Measurements from ENCODE around the gene PCDHA9. TPM values are rescaled to one million over a fixed set of nuclear protein-coding genes. Genes with fewer than 3 reads are reported as not detected.

PCDHA9 gene
- total and polyA plus RNA-seq, 2 of the 4 experiments (the other 2 are of a cell fraction): under 0.01 TPM; not detected in 1

GRCh38 chr5:140857987-140858240 lies 9.7 kb downstream of the PCDHA9 start:
- no peak overlapping the region for H3K56ac ChIP-seq (ENCODE audit: extremely low read depth, insufficient read depth, low read length)
- intact Hi-C loops (cut with micrococcal nuclease): no loop called here
- no peaks in the 10 kb centered on the region for H3K79me1 ChIP-seq (ENCODE audit: low read depth in 1 of 2, low read length in 2 of 2)
- peaks cover 34% of the 10 kb centered on the region for H3K9me3 ChIP-seq (ENCODE audit: control insufficient read depth, insufficient read depth, low read length)
- H3K18ac ChIP-seq (ENCODE audit: low read depth, low read length): no peak overlapping the region
- ChIA-PET CTCF (no interaction called here), POLR2A (ENCODE audit: unreplicated experiment) (no interaction called here)
- TF ChIP-seq, protein P1, sequence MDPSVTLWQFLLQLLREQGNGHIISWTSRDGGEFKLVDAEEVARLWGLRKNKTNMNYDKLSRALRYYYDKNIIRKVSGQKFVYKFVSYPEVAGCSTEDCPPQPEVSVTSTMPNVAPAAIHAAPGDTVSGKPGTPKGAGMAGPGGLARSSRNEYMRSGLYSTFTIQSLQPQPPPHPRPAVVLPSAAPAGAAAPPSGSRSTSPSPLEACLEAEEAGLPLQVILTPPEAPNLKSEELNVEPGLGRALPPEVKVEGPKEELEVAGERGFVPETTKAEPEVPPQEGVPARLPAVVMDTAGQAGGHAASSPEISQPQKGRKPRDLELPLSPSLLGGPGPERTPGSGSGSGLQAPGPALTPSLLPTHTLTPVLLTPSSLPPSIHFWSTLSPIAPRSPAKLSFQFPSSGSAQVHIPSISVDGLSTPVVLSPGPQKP (IDR thresholded peaks at IDR 0.05; ENCODE audit: borderline replicate concordance, low read depth, low read length): no peak
- no peak for TF ChIP-seq CTCF (conservative IDR thresholded peaks at IDR 0.05; ENCODE audit: low read depth, low read length)
- no peak for TF ChIP-seq POLR2A (IDR thresholded peaks at IDR 0.05; ENCODE audit: low read depth, low read length)
- TF ChIP-seq MAFK (IDR thresholded peaks at IDR 0.05; ENCODE audit: low read depth, low read length): no peak
- TF ChIP-seq RAD21 (IDR thresholded peaks at IDR 0.05; ENCODE audit: low read length): no peak
- no peak for TF ChIP-seq MAZ (IDR thresholded peaks at IDR 0.05; ENCODE audit: borderline replicate concordance, low read depth, low read length)
- TF ChIP-seq, protein P2, sequence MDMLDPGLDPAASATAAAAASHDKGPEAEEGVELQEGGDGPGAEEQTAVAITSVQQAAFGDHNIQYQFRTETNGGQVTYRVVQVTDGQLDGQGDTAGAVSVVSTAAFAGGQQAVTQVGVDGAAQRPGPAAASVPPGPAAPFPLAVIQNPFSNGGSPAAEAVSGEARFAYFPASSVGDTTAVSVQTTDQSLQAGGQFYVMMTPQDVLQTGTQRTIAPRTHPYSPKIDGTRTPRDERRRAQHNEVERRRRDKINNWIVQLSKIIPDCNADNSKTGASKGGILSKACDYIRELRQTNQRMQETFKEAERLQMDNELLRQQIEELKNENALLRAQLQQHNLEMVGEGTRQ (IDR thresholded peaks at IDR 0.05; ENCODE audit: low read depth, low read length): no peak
- no peak for TF ChIP-seq RCOR1 (IDR thresholded peaks at IDR 0.05; ENCODE audit: insufficient replicate concordance, low read length)
- TF ChIP-seq BHLHE40 (IDR thresholded peaks at IDR 0.05; ENCODE audit: low read depth, low read length): no peak
- no peak for TF ChIP-seq FOS (IDR thresholded peaks at IDR 0.05; ENCODE audit: low read depth, low read length)
- no peak for TF ChIP-seq SMC3 (IDR thresholded peaks at IDR 0.05; ENCODE audit: low read depth, low read length)
- TF ChIP-seq CHD1 (IDR thresholded peaks at IDR 0.05; ENCODE audit: low read depth, low read length): no peak
- no peak for TF ChIP-seq MXI1 (IDR thresholded peaks at IDR 0.05; ENCODE audit: borderline replicate concordance, low read depth, low read length)
- TF ChIP-seq CEBPB (IDR thresholded peaks at IDR 0.05; ENCODE audit: low read depth, low read length): no peak
- no peak for TF ChIP-seq RFX5 (IDR thresholded peaks at IDR 0.05; ENCODE audit: low read depth, low read length)
- no peak for TF ChIP-seq NFE2L2 (IDR thresholded peaks at IDR 0.05; ENCODE audit: low read depth, low read length)
- no peak overlapping the region for H3K4ac ChIP-seq (ENCODE audit: low read depth, low read length)
- DNase-seq (no peak), ATAC-seq (ENCODE audit: low read depth) (no peak)
- no peak overlapping the region for H3K9ac ChIP-seq (ENCODE audit: low read depth, low read length)
- H2AFZ ChIP-seq (replicated peaks; ENCODE audit: low read length, poor library complexity): no peak overlapping the region
- no peak overlapping the region for H2AK9ac ChIP-seq (replicated peaks; ENCODE audit: low read depth, low read length, poor library complexity)
- no peak overlapping the region for H3K23ac ChIP-seq (ENCODE audit: low read depth, low read length)
- no peak overlapping the region for H4K91ac ChIP-seq (ENCODE audit: insufficient read depth, low read depth, low read length)
- H2AK5ac ChIP-seq (ENCODE audit: low read depth, low read length): no peak overlapping the region
- H2BK20ac ChIP-seq (ENCODE audit: low read depth, low read length): no peak overlapping the region
- H3K9me1 ChIP-seq (ENCODE audit: insufficient read depth, low read length): no peaks in the 10 kb centered on the region
- H2BK120ac ChIP-seq (ENCODE audit: low read depth, low read length): no peak overlapping the region
- no peak overlapping the region for H4K8ac ChIP-seq (ENCODE audit: low read depth in 2 of 2, low read length in 2 of 2)
- no peak overlapping the region for H3K4me2 ChIP-seq (ENCODE audit: low read depth, low read length)
- H4K5ac ChIP-seq (ENCODE audit: low read depth, low read length): no peak overlapping the region
- H3K4me3 ChIP-seq (ENCODE audit: insufficient read depth, low read depth, low read length): no peak overlapping the region
- in situ Hi-C loops (cut with MboI; ENCODE audit: low sequenced_read_pairs): no loop called here
- no peaks in the 10 kb centered on the region for H4K20me1 ChIP-seq (ENCODE audit: insufficient read depth, low read length)
- no peak overlapping the region for H3K14ac ChIP-seq (replicated peaks; ENCODE audit: low read depth, low read length)
- dilution Hi-C loops (cut with HindIII; ENCODE audit: low sequenced_read_pairs, unreplicated experiment): no loop called here
- H2BK15ac ChIP-seq (ENCODE audit: low read depth, low read length): no peak overlapping the region
- H3K36me3 ChIP-seq (ENCODE audit: control insufficient read depth, insufficient read depth, low read length): no peaks in the 10 kb centered on the region
- no TSS peak for BruUV-seq (replicated peaks)
- WGBS, 2 experiments (ENCODE audit: extremely low coverage in 2 of 2, insufficient read length in 1 of 2): 55% methylated on average over 19 of the region's 22 CpGs; no CpG with 5 or more reads in 1 of the 2 experiments
- H3K27ac ChIP-seq (ENCODE audit: insufficient read depth, low read length): no peak overlapping the region
- H3K27me3 ChIP-seq (ENCODE audit: control insufficient read depth, insufficient read depth, low read length): no peaks in the 10 kb centered on the region
- no peaks in the 10 kb centered on the region for H3K4me1 ChIP-seq (ENCODE audit: control insufficient read depth, insufficient read depth, low read length)
- H2BK5ac ChIP-seq (ENCODE audit: low read depth, low read length, poor library complexity, severe bottlenecking): no peak overlapping the region
